GM12878 (cell line): Measurements from ENCODE around the gene HVCN1. TPM values are rescaled to one million over a fixed set of nuclear protein-coding genes. Genes with fewer than 3 reads are reported as not detected.
A peak's percentile ranks its signal among the peaks of the same experiment; 100 is the strongest.

Experiments used
- BACH1 ChIP-seq: fragments of 450-650 bp; IDR thresholded peaks from 2 replicates; pipeline ENCODE4 v1.6.1; 2017; ENCODE audit warnings: mild to moderate bottlenecking, borderline replicate concordance
- CHD4 ChIP-seq: fragments of 200-600 bp; sonication (generic); IDR thresholded peaks from 2 replicates; pipeline ENCODE4 v1.6.1; 2016; ENCODE audit warnings: mild to moderate bottlenecking
- ETV6 ChIP-seq, 2 experiments: fragments of 450-650 bp in 1 of 2; IDR thresholded peaks in 1 of 2; conservative IDR thresholded peaks in 1 of 2; 2 replicates each; pipeline ENCODE4 v1.6.1; 2014; ENCODE audit warnings: antibody characterized with exemption in 1 of 2, borderline replicate concordance in 1 of 2, low read depth in 1 of 2, mild to moderate bottlenecking in 1 of 2, moderate library complexity in 1 of 2
- IRF4 ChIP-seq: IDR thresholded peaks from 2 replicates; pipeline ENCODE4 v1.6.1; 2011; ENCODE audit warnings: low read depth, low read length
- KAT2A ChIP-seq: conservative IDR thresholded peaks from 2 replicates; pipeline ENCODE4 v1.6.1; 2011; ENCODE audit warnings: low read depth, low read length; ENCODE audit not compliant: control insufficient read depth
- MYC ChIP-seq: IDR thresholded peaks from 2 replicates; pipeline ENCODE4 v1.6.1; 2011; ENCODE audit warnings: mild to moderate bottlenecking, low read length, moderate library complexity, inconsistent platforms; ENCODE audit not compliant: insufficient read depth, insufficient replicate concordance, insufficient read length, severe bottlenecking
- NR2C1 ChIP-seq: fragments of 450-650 bp; IDR thresholded peaks from 2 replicates; pipeline ENCODE4 v1.6.1; 2017; ENCODE audit warnings: antibody characterized with exemption, mild to moderate bottlenecking, moderate library complexity
- NR2F1 ChIP-seq: fragments of 450-650 bp; conservative IDR thresholded peaks from 2 replicates; pipeline ENCODE4 v1.6.1; 2017; ENCODE audit warnings: mild to moderate bottlenecking
- PAX8 ChIP-seq: fragments of 450-650 bp; IDR thresholded peaks from 2 replicates; pipeline ENCODE4 v1.6.1; 2017; ENCODE audit warnings: mild to moderate bottlenecking, moderate library complexity
- POLR2AphosphoS2 ChIP-seq: IDR thresholded peaks from 2 replicates; pipeline ENCODE4 v1.6.1; 2011; ENCODE audit warnings: low read depth, mild to moderate bottlenecking, low read length, improper control_type of control experiment, moderate library complexity
- RAD51 ChIP-seq: fragments of 450-650 bp; IDR thresholded peaks from 2 replicates; pipeline ENCODE4 v1.6.1; 2016; ENCODE audit warnings: moderate library complexity, mild to moderate bottlenecking, inconsistent platforms
- SKIL ChIP-seq: fragments of 450-650 bp; IDR thresholded peaks from 2 replicates; pipeline ENCODE4 v1.6.1; 2017; ENCODE audit warnings: mild to moderate bottlenecking, low read depth, inconsistent platforms; ENCODE audit not compliant: poor library complexity, severe bottlenecking
- SMAD5 ChIP-seq: IDR thresholded peaks from 2 replicates; pipeline ENCODE4 v1.6.1; 2016; ENCODE audit warnings: antibody characterized with exemption, low read depth
- SMARCA5 ChIP-seq: fragments of 450-650 bp; IDR thresholded peaks from 2 replicates; pipeline ENCODE4 v1.6.1; 2017; ENCODE audit warnings: mild to moderate bottlenecking
- SMC3 ChIP-seq: IDR thresholded peaks from 2 replicates; pipeline ENCODE4 v1.6.1; 2011; ENCODE audit warnings: low read length, improper control_type of control experiment, borderline replicate concordance
- WRNIP1 ChIP-seq: IDR thresholded peaks from 2 replicates; pipeline ENCODE4 v1.6.1; 2011; ENCODE audit warnings: low read depth, low read length, improper control_type of control experiment, borderline replicate concordance
- polyA plus RNA-seq, 11 experiments: library from polyadenylated mRNA; depleted of rRNA in 4 of 11; unstranded in 6 of 11; stranded (reverse) in 5 of 11; fragments of >200 nt; fragmentation: Nextera tagmentation in 4 of 11; fragmentation: Illumina TruSeq in 1 of 11; extraction: Ambion mirVana in 4 of 11; extraction: Trizol in 1 of 11; gene quantifications; 1 replicate in 1 of 11; 2 replicates in 10 of 11; pipeline versions ENCODE4 v1.2.1 to v1.2.3, GENCODE V29; 2011 to 2016; ENCODE audit warnings: inconsistent platforms in 2 of 11, missing spikeins in 2 of 11, low read depth in 1 of 11
- total RNA-seq, 4 experiments: library from RNA; depleted of rRNA in 3 of 4; stranded (reverse); fragments of >200 nt in 3 of 4; fragmentation: Illumina TruSeq in 1 of 4; extraction: Trizol in 1 of 4; gene quantifications; 2 replicates each; pipeline versions ENCODE4 v1.2.1 to v1.2.3, GENCODE V29; 2013 to 2021
- TF ChIP-seq, protein P1 (sequence below): fragments of 450-650 bp; IDR thresholded peaks from 2 replicates; pipeline ENCODE4 v1.6.1; 2017; ENCODE audit warnings: mild to moderate bottlenecking, moderate library complexity
- TF ChIP-seq, protein P2 (sequence below): IDR thresholded peaks from 2 replicates; pipeline ENCODE4 v1.6.1; 2011; ENCODE audit warnings: low read depth, low read length, improper control_type of control experiment, borderline replicate concordance
- TF ChIP-seq, protein P3 (sequence below): IDR thresholded peaks from 2 replicates; pipeline ENCODE4 v1.6.1; 2012; ENCODE audit warnings: low read depth, low read length, improper control_type of control experiment
- TF ChIP-seq, protein P4 (sequence below): IDR thresholded peaks from 2 replicates; pipeline ENCODE4 v1.6.1; 2011; ENCODE audit warnings: borderline replicate concordance, low read depth, mild to moderate bottlenecking, moderate library complexity, mixed read lengths, low read length; ENCODE audit not compliant: insufficient read depth; ENCODE audit errors: extremely low read length

Gene HVCN1
- total and polyA plus RNA-seq, 10 of the 15 experiments (the other 5 are each of a cell fraction or from before 2014, with no cell fraction given): 27.8 to 181 (median 103) TPM

- TF ChIP-seq, protein P1, sequence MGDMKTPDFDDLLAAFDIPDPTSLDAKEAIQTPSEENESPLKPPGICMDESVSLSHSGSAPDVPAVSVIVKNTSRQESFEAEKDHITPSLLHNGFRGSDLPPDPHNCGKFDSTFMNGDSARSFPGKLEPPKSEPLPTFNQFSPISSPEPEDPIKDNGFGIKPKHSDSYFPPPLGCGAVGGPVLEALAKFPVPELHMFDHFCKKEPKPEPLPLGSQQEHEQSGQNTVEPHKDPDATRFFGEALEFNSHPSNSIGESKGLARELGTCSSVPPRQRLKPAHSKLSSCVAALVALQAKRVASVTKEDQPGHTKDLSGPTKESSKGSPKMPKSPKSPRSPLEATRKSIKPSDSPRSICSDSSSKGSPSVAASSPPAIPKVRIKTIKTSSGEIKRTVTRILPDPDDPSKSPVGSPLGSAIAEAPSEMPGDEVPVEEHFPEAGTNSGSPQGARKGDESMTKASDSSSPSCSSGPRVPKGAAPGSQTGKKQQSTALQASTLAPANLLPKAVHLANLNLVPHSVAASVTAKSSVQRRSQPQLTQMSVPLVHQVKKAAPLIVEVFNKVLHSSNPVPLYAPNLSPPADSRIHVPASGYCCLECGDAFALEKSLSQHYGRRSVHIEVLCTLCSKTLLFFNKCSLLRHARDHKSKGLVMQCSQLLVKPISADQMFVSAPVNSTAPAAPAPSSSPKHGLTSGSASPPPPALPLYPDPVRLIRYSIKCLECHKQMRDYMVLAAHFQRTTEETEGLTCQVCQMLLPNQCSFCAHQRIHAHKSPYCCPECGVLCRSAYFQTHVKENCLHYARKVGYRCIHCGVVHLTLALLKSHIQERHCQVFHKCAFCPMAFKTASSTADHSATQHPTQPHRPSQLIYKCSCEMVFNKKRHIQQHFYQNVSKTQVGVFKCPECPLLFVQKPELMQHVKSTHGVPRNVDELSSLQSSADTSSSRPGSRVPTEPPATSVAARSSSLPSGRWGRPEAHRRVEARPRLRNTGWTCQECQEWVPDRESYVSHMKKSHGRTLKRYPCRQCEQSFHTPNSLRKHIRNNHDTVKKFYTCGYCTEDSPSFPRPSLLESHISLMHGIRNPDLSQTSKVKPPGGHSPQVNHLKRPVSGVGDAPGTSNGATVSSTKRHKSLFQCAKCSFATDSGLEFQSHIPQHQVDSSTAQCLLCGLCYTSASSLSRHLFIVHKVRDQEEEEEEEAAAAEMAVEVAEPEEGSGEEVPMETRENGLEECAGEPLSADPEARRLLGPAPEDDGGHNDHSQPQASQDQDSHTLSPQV: no peak
- TF ChIP-seq MYC (no peak), CHD4 (no peak), PAX8 (no peak), ETV6 (conservative IDR thresholded peaks at IDR 0.05 in 1 of 2, IDR thresholded peaks at IDR 0.05 in 1 of 2; ENCODE audit: borderline replicate concordance in 1 of 2, low read depth in 1 of 2) (no peak), POLR2AphosphoS2 (no peak), BACH1 (no peak), SMARCA5 (no peak), SMAD5 (no peak), NR2F1 (no peak), WRNIP1 (no peak), RAD51 (no peak), KAT2A (no peak), SKIL (peak; percentile 60), SMC3 (peak; percentile 86; the same call in 1 of the 2 replicates), IRF4 (no peak), NR2C1 (no peak)
- TF ChIP-seq, protein P2, sequence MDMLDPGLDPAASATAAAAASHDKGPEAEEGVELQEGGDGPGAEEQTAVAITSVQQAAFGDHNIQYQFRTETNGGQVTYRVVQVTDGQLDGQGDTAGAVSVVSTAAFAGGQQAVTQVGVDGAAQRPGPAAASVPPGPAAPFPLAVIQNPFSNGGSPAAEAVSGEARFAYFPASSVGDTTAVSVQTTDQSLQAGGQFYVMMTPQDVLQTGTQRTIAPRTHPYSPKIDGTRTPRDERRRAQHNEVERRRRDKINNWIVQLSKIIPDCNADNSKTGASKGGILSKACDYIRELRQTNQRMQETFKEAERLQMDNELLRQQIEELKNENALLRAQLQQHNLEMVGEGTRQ: no peak
- TF ChIP-seq, protein P3, sequence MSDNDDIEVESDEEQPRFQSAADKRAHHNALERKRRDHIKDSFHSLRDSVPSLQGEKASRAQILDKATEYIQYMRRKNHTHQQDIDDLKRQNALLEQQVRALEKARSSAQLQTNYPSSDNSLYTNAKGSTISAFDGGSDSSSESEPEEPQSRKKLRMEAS: no peak
- TF ChIP-seq, protein P4, sequence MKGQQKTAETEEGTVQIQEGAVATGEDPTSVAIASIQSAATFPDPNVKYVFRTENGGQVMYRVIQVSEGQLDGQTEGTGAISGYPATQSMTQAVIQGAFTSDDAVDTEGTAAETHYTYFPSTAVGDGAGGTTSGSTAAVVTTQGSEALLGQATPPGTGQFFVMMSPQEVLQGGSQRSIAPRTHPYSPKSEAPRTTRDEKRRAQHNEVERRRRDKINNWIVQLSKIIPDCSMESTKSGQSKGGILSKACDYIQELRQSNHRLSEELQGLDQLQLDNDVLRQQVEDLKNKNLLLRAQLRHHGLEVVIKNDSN: no peak
Measured at GRCh38 chr12:110600254-110600653, 88.7 kb downstream of the HVCN1 start (continued).
